ENCODE data around the gene PRSS35.
A peak's percentile ranks its signal among the peaks of the same experiment; 100 is the strongest.

PRSS35 gene

DNA sequence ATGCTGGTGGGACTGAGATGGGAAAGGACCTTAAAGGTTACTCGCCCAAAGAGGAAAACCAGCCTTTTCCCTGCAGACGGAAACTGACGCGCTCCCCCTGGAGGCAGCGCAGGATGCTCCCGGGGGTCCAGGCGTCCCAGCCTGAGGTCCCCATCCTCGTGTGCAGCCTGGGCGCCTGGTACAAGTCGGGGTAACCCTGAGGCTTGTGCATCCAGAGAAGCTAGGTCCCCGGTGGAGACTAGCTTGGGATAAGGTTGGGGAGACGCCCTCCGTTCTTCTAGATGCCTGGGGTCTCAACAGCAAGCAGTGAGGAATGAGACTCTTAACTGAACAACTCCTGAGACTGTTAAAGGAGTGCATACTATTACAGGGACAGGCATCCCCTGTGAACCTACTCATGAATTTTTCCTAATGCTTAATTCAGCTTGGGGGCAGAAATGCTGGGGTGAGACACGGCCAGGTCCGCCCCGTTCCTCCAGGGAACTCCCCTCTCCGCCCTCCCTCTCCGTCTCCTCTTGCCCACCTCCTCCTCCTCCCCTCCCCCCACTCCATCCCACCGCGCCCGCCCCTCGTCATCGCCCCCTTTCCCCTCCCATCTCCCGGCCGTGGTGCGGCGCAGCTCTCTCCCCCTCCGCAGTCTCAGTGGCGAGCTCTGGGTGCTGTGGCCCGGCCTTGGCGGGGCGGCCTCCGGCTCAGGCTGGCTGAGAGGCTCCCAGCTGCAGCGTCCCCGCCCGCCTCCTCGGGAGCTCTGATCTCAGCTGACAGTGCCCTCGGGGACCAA lies at the start of gene PRSS35:
Gene PRSS35 (plus strand): TSS at position 634 of the 781 bp plus-strand sequence. CDS start 10,908 bp downstream, outside the sequence.
- H3K27me3 ChIP-seq (ENCODE audit: insufficient read depth, low read depth, severe bottlenecking), result no peaks in the 10 kb centered on the region
- DNase-seq, result peak; percentile 72
- H3K9me3 ChIP-seq (ENCODE audit: severe bottlenecking), result no peaks in the 10 kb centered on the region
- peak within 1 kb of the TSS; percentile 58 for H3K4me3 ChIP-seq (ENCODE audit: low read depth, low read length)
- TF ChIP-seq, protein P1, sequence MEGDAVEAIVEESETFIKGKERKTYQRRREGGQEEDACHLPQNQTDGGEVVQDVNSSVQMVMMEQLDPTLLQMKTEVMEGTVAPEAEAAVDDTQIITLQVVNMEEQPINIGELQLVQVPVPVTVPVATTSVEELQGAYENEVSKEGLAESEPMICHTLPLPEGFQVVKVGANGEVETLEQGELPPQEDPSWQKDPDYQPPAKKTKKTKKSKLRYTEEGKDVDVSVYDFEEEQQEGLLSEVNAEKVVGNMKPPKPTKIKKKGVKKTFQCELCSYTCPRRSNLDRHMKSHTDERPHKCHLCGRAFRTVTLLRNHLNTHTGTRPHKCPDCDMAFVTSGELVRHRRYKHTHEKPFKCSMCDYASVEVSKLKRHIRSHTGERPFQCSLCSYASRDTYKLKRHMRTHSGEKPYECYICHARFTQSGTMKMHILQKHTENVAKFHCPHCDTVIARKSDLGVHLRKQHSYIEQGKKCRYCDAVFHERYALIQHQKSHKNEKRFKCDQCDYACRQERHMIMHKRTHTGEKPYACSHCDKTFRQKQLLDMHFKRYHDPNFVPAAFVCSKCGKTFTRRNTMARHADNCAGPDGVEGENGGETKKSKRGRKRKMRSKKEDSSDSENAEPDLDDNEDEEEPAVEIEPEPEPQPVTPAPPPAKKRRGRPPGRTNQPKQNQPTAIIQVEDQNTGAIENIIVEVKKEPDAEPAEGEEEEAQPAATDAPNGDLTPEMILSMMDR (IDR thresholded peaks at IDR 0.05; ENCODE audit: low read depth, low read length), result peak; percentile 93
- H3K36me3 ChIP-seq, result no peaks in the 10 kb centered on the region
- no peak within 1 kb of the TSS for H3K27ac ChIP-seq

DNA sequence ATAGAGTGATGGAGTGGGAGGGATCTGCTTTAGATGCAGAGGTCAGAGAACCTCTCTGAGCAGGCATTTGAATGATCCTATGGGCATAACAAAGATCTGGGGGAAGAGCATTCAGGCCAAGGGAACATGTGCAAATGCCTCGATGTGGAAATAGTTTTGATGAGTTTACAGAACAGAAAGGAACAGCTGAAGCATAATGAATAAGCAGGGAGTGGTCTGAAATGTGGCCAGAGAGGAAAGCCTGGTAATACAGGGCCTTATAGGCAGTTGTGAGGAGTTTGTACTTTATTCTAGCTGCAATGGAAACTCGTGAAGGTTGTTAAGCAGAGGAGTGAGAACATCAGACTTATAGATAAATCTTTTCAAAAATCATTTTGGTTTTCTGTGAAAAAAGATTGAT lies 48.4 kb upstream of the PRSS35 start:
- no peak overlapping the region for H3K27ac ChIP-seq
- H3K36me3 ChIP-seq, result no peaks in the 10 kb centered on the region
- no peak for DNase-seq
- TF ChIP-seq, protein P1 (IDR thresholded peaks at IDR 0.05; ENCODE audit: low read depth, low read length), result no peak
- H3K27me3 ChIP-seq (ENCODE audit: insufficient read depth, low read depth, severe bottlenecking), result no peaks in the 10 kb centered on the region
- no peaks in the 10 kb centered on the region for H3K9me3 ChIP-seq (ENCODE audit: severe bottlenecking)
- H3K4me3 ChIP-seq (ENCODE audit: low read depth, low read length), result no peak overlapping the region

GRCh38 chr6:83464381-83465140 lies 47.8 kb upstream of the PRSS35 start:
- DNase-seq, result no peak
- TF ChIP-seq, protein P1 (IDR thresholded peaks at IDR 0.05; ENCODE audit: low read depth, low read length), result no peak
- Histone ChIP-seq H3K36me3 (no peaks in the 10 kb centered on the region), H3K9me3 (ENCODE audit: severe bottlenecking) (no peaks in the 10 kb centered on the region), H3K27ac (no peak overlapping the region), H3K27me3 (ENCODE audit: insufficient read depth, low read depth, severe bottlenecking) (no peaks in the 10 kb centered on the region), H3K4me3 (ENCODE audit: low read depth, low read length) (no peak overlapping the region)

DNA sequence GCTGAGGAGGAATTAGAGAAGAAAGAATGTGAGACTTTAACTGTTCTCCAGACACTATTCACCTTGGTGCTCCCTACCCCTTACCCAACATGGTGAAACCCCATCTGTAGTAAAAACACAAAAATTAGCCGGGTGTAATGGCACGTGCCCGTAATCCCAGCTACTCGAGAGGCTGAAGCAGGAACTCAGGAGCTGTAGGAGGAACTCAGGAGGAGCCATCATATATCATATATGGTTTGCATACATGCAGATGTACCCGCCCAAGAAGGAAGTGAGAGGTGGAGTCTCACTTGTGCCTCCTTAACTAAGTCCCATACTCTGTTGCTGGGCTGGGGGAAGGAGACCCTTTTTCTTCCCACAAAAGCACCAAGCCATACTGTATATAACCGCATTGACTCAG lies 46.0 kb upstream of the PRSS35 start:
- no peak for DNase-seq
- H3K27me3 ChIP-seq (ENCODE audit: insufficient read depth, low read depth, severe bottlenecking), result no peaks in the 10 kb centered on the region
- no peak overlapping the region for H3K4me3 ChIP-seq (ENCODE audit: low read depth, low read length)
- no peaks in the 10 kb centered on the region for H3K36me3 ChIP-seq
- TF ChIP-seq, protein P1 (IDR thresholded peaks at IDR 0.05; ENCODE audit: low read depth, low read length), result no peak
- H3K27ac ChIP-seq, result no peak overlapping the region
- no peaks in the 10 kb centered on the region for H3K9me3 ChIP-seq (ENCODE audit: severe bottlenecking)

GRCh38 chr6:83467620-83468036 lies 44.7 kb upstream of the PRSS35 start:
- no peaks in the 10 kb centered on the region for H3K27me3 ChIP-seq (ENCODE audit: insufficient read depth, low read depth, severe bottlenecking)
- TF ChIP-seq, protein P1 (IDR thresholded peaks at IDR 0.05; ENCODE audit: low read depth, low read length), result no peak
- no peaks in the 10 kb centered on the region for H3K9me3 ChIP-seq (ENCODE audit: severe bottlenecking)
- DNase-seq, result no peak
- no peak overlapping the region for H3K4me3 ChIP-seq (ENCODE audit: low read depth, low read length)
- no peaks in the 10 kb centered on the region for H3K36me3 ChIP-seq
- no peak overlapping the region for H3K27ac ChIP-seq
